ENCODE data around the gene DENND10.
A peak's percentile ranks its signal among the peaks of the same experiment; 100 is the strongest.
"Not testable (repeated sequence)": the region's sequence is repeated elsewhere in the genome, so short reads cannot be mapped to it uniquely, and the experiment has no call there.

Gene DENND10

DNA sequence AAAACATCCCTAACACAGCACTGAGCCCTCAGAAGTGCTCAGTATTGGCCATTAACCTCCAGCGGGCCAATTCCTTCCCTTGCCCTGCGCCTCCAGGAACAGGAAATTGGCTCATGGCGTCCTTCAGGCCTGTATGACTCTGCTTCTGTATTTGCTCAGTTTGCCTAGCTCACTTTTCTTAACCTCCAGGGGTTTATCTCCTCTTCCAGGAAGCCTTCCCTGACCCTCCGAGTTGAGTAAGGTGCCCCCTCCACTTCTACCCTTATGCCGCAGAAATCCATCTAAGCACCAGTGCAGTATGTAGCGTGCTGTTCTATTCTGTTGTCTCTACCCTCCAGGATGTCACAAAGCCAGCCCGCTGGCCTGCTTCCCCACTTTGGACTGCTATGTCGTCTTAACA, 62.7 kb downstream of the DENND10 start:
- DNase-seq (ENCODE audit: low read depth): no peak

DNA sequence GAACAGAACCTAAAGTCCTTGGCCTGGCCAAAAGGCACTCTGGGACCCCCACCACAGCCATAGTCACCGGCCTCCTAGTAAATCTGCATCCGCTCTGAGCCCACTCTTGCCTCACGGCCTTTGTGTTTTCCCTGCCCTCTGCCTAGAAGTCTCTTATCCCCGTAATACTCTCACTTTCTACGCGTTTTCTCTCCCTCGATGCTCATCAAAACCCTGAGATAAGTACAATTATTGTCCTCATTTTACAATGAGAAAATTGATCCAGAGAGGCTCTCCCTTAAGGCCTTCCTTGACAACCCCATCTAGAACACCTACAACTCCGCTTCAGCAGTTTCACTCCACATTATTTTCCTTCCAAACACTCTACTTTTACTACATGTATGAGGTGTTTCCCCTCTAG, 63.1 kb downstream of the DENND10 start:
- no peak for DNase-seq (ENCODE audit: low read depth)

DNA sequence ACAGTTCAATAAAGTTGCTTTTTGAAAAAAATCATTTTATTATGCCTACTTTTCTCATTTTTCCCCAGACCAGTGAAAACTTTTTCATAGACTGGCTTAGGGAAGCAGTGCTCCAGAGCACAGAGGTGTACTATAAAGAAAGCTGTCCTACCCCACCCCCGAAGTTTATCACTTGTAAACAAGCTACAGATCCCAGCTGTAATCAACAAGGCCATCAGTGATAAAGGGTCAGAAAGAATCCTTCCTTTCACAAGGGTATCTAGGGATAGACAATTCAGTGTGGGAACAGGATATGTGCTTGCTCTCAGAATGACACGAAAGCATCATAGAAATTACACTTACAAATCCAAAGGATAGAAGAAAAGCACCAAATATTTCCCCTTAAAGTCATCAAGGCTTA, 70.2 kb downstream of the DENND10 start:
- DNase-seq (ENCODE audit: low read depth): no peak

DNA sequence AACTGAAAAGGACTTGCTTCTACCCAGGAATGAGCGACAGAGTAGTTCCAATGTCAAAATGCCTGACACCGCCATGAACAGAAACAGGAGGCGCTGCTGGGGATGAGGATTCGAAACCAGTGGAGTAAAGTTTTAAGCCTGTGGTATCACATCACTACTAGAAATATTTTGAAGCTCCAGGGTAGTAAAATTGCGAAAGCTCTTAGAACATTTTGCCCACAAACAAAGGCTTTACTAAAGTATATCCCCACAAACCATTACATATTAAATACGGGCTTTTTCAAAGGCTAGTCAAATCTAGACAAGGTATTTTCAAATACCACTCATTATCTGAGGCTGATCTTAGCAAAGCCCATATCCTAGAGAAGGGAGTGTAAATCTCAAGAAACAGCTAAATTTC, 72.3 kb downstream of the DENND10 start:
- DNase-seq (ENCODE audit: low read depth): peak; percentile 63

DNA sequence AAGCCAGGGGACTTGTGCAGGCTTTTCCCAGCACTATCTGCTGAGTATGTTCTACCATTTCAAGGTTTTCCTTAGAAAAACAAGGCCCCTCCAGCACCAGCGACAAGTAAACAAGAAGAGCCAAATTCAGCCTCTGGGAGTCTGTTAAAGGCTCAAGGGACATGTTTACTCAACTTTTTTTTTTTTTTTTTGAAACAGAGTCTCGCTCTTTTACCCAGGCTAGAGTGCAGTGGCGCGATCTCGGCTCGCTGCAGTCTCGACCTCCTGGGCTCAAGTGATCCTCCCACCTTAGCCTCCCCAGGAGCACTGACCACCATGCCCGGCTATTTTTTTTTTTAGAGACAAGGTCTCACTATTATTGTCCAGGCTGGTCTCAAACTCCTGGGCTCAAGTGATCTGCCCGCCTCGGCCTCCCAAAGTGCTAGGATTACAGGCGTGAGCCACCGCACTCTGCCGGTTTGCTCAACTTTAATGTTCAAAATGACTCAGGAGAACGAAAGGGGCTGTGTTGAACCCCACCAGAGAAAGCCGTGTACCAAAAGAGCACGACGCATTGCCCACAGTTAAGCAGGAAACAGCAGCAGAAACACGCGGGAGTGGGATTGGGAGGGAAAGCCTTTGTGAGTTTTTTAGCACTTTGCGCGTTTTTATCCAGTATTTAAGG, 73.9 kb downstream of the DENND10 start:
- no peak for DNase-seq (ENCODE audit: low read depth)

DNA sequence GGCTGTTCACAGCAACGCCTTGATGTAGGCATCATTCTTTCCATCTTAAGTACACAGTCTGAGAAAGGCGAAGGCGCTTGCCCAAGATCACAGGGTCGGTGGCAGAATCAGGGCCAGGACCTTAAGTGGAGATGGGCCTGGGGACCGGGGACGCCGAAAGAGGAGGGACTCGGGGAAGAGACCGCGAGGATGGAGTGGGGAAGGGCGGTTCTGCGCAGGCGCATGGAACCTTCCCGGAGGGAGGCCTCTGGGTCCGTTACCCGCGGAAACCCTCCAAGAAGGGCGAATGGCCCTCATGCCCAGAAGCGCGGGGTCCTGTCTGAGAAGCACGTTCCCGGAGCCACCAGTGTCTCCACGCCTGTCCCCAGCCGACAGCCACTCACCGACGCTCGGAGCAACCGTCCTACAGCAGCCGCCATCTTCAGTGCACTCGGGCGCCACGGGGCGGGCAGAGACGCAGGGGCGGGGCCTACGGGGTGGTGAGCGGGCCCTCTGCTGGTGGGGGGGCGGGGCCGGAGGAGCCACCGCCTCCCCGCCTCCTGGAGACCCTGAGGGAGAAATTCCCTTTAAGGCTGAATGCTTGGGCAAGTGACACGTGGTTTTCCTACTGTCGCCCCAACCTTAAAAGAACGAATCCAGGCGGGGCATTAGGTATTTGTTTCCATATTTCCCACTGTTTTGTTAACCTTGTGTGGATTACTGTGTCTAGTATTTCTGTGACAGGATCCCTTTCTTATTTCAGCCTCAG, 74.6 kb downstream of the DENND10 start, which contains the start of gene PRDX3:
PRDX3 (minus strand) TSS at position 441 of the 748 bp plus-strand sequence; CDS start at position 419, 22 bp downstream.
- DNase-seq (ENCODE audit: low read depth): peak; percentile 86

DNA sequence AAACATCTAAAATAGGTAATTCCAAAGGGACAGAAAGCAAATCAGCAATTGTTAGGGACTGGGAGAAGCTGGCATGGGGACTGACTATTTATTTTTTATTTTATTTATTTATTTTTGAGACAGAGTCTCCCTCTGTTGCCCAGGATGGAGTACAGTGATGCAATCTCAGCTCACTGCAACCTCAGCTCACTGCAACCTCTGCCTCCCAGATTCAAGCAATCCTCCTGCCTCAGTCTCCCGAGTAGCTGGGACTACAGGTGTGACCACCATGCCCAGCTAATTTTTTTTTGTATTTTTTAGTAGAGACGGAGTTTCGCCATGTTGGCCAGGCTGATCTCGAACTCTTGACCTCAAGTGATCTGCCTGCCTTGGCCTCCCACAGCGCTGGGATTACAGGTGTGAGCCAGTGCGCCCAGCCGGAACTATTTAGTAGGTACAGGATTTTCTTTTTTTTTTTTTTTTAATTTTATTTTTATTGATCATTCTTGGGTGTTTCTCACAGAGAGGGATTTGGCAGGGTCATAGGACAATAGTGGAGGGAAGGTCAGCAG, 77.0 kb downstream of the DENND10 start:
- not testable (repeated sequence) for DNase-seq (ENCODE audit: low read depth)

DNA sequence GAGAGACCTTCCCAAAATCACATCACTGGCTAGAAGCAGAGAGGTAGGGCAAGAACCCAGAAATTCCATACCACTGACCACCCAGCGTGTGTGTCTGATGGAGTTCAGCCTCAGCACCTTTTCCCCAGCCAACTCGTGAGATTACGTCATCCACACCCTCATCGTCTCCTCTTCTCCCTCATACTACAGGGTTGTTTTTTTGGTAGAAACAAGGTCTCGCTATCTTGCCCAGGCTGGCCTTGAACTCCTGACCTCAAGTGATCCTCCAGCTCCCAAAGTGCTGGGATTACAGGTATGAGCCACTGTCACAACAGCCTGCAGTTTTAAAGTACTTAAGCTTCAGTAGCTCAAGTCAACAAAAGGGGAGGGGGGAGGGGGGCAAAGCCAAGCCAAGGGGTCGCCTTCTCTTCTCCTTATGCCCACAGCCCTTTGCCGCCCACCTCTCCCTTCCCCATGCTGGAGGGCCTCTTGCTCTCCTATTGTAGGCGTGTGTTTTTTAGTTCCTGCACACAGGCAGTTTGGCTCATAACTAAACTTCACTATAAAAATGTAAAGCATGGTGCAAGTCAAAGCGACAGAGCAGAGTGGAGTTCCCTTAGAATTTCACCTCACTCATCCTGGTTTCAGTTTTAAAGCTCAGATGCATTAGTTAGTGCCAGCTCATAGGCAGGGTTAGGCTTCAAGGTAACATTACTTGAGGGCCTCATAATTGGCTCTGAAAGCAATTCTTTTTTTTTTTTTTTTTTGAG, 79.9 kb downstream of the DENND10 start:
- no peak for DNase-seq (ENCODE audit: low read depth)
